T-helper 1 cell (primary cell): ENCODE data around the gene ARHGEF17.
A peak's percentile ranks its signal among the peaks of the same experiment; 100 is the strongest.

Source experiments
- DNase-seq, 5 donors: peaks; one replicate each; pipeline ENCODE4 v3.0.0-alpha.2; 2012 to 2020

The ARHGEF17 gene

DNA sequence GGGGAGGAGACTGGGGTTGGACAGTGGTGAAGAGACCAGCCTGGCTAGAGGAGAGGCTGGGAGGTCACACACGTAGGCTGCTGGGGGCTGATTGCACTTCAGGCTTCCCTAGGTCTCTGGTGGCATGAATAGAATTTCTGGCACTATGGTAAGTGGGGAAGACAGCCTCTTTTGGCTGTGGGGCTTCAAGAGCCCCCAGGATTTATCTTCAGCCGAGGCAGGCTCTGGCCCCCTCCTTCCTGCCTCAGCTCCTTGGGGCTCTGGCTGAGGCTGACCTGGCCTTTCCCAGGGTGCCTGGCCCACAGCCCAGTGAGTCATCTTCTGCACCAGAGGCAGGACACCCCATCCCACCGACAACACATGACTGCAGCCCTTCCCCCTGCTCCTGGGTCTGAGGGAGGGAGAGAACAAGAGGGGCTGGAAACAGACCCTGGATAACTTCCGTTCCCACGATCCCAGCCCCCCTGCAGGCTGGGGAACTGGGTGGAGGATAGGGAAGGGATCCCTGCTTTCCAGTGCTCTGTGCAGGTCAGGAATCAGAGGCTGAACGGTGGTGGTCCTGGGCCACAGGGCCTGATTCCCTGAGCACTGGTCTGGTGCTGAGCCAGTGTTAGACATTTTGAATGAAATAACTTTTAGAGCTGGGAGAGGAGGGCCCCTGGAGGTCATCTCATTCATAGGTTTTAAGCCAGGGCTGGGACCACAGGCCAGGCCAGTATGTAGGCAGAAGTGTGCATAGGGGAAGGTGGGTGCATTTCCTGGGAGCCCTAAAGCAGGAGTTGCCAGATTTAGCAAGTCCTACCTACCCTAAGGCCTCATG lies 26.5 kb downstream of the ARHGEF17 start:
- no peak for DNase-seq

DNA sequence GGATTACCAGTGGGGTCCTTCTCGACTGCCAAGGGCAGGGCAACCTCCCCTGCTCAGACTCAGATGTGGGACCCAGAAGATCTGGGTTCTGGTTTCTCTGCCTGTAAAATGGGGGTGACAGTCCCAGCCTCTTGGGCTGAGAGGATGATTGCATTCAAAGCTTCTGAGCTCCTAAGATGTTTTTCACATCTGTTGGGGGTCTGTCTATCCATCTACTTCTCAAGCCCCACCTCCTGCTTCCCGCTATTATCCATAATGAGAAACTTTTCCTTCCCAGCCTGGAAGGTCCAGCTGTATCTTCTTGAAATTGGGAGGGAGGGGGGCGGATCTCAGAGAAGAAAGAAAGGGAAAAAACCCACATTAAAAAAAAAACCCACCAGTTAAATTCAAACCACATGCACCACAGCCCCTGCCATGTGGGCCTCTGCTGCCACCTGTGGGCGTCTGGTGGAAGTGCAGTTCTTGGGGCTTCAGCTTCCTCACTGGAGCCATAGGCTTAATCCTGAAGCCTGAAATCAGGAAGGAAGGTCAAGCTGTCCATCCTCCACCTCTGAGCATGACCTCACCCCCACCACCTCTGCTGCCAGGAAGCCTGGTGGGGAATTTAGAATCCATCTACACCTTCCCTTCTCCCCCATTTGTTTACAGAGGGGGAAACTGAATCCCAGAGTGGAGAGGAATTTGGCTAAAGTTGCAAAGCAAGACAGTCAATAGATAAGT lies 27.3 kb downstream of the ARHGEF17 start:
- DNase-seq, result peak; percentile 49 to 76 (median 62)

DNA sequence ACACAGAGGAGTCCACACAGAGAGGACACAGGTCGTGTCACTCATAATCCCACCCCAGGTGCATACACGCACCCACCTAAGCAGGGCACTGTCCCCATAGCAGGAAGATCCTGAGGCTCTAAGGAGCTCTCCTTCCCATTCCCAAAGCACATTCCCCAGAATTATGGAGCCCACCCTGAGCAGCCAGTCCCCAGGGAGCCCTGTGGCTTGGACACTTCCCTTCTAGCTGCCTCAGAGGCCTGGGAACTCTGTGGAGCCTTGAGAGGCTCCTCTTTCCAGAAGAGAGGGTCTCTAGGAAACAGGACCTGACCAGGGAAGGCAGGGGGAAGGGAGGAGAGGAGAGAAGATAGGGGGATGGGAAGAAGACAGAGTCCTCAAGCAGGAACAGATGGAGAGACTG lies 29.8 kb downstream of the ARHGEF17 start:
- DNase-seq, result no peak

DNA sequence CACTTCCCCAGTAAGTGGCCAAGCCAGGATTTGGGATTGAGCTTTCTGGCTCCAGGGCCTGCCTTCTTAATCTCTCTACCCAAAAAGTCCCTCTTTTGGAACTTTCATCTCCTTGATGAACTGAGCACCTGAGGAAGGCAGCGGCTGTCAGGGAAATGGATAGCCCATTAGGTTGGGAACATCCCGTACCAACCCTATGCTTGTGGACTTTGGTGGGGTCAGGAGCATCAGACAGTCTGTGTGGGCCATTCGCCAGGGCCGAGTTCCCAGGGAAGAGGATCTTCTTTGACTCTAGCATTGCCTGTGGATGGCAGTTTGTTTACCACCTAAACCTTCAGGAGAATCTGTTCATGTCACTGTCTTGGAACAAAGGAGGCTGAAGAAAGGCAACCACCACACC lies 30.2 kb downstream of the ARHGEF17 start:
- no peak for DNase-seq

DNA sequence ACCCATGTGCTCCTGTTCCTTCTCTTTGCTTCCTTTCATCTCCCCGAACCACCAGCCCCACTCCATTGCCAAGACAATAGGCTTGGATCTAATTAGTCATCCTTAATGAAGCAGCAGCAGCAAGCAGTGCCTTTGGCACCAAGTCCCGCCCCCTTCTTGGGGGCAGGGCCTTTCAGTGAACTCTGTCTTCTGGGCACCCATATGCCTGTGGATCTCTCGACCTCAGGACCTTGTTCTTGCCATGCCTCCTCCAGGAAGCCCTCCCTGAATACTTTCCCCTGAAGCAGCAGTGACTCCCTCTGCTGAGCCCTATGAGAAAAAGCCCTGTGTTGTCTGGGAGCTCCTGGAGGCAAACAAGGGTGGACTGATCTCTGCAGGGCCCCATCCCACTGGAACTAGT lies 32.1 kb downstream of the ARHGEF17 start:
- DNase-seq, result no peak

DNA sequence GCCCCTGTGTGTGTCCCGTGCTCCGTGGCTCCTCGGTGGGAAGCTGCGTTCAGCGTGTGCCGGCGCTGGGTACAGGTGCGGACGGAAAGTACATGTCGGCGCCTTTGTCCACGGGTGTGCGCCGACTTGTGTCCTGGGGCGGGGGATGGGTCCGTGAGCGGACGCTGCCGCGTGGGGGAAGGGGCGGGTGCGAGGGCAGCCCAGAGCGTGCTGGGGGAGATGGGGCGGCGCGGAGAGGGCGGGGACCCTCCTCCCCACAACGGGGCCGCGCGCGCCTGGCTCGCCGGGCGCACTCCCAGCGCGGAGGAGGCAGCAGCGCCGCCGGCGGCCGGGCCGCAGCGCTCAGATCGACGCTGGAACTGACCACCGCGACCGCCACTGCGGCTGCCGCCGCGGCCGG lies 34.6 kb downstream of the ARHGEF17 start:
- DNase-seq, result no peak

DNA sequence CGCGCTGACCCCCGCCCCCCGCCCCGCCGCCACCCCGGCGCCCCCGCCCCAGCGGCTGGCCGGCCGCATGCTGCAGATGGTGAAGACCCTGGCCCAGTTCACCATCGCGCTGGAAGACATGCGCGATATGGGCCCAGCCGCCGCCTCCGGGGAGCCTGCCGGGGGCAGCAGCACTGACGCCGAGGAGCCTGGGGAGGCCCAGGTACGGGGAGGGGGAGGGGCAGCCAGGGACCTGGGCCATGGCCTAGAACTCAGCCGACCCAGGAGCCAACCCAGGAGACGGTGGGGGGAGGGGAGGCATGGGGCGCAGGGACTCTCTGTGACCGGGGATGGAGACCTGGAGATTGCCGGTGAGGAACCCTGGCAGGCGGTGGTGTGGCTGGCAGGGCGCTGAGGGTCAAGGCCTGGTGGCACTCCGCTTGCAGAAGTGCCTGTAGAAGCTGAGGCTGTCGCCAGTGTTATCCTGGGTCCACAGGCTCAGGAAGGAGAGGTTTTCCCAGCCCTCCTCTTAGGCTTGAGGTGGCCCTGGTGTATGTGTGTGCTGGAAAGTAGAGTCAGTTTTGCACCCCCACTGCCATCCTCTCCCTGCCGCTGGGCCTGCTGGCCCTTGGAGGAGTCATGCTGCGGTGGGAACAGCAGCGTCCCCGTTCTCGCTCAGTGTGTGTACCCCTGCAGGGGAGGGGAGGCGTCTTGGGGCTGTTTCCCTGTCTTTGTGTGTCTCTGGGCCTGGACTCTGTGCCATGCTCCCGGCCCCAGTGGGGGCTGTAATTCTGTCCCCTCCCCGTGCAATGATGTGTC lies 35.2 kb downstream of the ARHGEF17 start:
- DNase-seq, result no peak

DNA sequence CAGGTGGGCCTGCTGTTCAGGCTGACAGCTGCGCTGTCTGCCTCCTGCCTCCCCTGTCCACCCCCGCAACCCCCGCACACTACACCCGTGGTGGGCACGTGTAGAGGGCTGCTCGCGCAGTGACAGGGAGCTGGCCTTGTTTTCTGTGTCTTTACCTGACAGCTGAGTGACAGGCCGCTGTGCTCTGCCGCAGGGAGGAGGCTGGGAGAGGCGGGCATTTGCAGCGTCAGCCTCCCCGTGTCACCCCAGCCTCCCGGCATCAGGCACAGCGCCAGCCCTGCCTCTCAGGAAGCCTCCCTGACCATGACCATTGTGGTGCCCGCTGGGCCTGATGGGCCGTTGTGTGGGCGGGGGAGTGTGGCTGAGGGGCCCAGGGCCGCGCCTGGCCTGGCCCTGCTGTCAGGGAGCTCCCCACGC lies 36.1 kb downstream of the ARHGEF17 start:
- no peak for DNase-seq

DNA sequence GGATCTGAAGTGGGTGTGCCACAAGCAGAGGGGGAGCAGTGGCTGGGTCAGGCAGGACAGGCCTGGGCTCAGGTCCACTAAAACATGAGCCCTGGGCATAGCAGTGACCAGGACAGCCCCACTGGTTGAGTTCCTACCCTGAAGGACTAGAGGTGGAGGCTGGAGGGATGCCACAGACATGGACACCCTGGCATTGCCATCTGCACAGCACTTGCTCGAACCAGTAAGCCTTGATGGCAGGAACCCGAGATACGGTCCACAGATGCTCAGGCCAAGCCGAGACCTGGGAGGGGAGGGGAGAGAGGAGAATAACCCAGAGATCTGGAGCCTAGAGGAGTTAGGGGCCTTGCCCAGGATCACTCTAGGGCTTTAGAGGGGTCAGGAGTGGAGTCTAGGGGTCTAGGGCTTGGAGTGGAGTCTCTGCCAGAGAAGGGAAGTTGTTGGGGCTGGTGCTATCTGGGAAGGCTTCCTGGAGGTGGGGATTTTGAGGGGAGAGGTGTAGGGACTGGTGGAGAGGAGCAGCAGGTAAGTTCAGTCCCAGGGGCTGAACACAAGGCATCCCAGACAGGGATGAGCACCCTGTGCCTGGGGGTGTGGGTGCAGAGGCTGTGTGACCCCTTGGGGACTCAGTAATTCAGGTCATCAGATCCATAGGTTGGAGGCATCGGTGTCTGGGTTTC lies 37.5 kb downstream of the ARHGEF17 start:
- DNase-seq, result no peak

DNA sequence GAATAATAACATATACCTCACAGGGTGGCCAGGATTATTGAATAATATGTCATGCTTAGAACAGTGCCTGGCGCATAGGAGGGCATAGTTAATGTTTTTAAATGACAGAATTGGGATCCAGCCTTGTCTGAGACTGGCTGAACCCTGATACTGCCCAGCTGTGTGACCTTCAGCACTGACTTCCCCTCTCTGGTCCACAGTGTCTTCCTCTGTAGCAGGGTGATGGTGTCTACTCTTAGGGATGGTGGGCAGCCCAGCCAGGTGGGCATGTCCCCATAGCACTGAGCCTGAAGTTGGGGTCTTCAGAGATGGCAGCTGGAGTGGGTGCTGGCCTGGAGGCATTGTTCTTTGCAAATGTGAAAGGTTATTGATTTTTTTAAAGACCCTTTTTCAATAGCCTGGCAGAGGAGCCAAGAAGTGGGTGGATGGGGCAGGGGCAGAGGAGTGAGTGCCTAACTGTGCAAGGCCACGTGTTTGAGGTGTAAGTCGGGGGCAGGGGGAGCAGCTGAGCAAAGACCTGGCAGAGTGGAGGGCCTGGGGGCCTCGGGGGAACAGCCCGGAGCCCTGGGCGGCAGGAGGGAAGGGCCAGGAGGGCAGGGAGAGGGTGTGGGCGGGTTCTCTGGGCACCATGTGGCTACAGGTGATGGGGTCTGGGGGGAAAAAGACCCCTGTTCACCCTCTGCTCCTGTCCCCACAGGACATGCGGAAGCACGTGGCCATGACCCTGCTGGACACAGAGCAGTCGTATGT lies 38.3 kb downstream of the ARHGEF17 start:
- DNase-seq, result no peak

DNA sequence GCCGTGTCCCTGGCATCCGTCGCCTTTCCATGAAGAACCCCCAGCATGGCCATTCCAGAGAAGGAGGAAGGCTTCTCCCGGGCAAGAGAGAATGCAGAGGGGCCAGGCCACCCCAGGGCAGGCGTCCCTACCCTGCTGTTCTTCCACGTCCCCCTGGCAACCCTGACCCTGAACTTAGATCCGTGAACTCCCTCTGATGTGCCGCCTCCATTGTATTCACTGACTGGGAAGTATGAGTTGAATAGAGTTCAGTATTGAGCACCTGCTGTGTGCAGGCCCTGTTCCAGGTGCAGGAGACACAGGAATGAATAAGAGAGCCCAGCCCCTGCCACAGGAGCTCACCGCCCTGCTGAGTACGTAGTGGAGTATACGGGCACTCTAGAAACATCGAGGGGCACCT lies 39.0 kb downstream of the ARHGEF17 start:
- DNase-seq, result no peak

DNA sequence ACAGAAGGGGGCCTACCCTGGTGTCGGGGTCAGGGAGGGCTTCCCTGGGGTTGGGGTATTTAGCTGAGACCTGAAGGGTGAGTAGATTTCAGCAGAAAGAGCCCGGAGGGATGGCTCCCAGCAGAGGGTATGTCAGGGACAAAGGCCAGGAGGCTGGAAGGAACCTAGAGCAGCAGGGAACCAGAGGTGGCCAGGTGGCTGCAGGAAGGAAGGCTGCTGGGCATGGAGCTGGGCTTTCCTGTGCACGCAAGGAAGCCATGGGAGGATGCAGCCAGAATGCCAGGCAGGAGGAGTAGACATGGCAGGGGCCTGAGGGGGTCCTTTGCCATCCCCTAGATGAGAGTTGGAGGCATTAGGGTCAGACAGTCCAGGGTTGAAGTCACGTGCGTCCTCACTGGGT lies 40.8 kb downstream of the ARHGEF17 start:
- DNase-seq, result no peak

DNA sequence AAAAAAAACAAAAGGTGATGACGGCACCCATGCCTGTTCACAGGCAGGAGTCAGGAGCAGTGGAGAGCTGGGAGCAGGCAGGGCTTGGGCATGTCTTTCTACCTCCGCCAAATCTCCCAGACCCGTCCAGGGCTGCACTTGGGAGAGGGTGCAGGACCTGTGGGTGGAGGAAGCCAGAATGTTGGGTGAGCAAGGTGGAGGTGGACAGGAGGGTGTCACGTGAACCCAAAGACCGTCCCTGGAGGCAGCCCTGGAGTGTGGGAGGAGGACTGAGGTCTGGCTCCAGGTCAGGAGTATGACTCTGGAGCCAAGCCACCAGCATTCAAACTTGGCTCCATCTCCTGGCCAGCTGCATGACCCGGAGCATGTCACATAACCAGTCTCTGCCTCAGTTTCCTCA lies 41.6 kb downstream of the ARHGEF17 start:
- DNase-seq, result no peak

DNA sequence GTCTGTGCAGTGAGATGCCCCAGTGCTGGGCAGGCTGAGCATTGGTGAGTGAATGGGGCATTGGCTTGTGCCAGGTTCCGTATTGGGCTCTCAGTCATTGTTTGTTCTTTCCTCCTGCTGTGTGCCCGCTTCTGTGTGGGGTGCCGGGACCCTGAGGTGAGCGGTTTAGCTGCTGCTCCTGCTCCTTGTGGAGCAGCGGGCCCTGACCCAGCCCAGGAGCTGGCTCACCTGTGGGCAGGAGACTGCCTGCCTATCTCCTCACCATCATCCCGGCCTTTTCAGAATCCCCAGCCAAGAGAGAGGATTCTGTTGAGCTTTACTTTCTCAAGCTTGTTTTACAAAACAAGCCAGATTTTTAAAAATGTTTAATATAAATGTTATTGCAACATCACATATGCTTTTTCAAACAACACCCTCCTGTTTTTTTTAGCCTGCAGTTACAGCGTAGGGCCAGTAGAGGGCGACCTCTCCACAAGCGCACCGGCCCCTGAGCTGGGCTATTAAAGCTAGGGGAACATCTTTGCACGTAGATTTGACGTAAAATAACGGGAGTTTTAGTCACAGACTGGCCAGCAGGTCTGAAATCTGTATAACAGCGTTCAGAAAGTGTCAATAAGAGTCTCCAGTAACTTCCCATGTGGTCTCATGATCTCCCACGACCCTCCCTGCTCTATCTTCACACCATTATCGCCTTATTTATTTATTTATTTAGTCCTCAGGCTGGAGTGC lies 43.0 kb downstream of the ARHGEF17 start:
- DNase-seq, result peak; percentile 22 to 70 (median 45)

DNA sequence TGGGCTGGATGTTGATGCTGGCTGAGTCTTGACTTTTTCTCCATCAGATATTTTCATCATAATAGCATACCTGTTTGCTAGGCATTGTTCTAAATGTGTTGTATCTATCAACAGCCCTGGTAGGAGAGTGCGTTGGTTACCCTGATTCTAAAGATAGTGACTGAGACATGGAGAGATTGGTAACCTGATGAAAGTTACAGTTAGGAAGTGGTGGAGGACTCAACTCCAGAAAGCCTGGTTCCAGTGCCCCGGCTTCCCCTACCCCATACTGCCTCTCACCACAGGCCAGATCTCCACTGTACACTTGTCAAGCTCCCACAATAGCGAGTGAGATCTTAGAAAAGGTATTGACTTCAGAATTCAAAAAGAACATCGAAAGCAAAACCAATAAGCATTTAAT lies 45.3 kb downstream of the ARHGEF17 start:
- DNase-seq, result peak in 1 of 5 donors; percentile 72

DNA sequence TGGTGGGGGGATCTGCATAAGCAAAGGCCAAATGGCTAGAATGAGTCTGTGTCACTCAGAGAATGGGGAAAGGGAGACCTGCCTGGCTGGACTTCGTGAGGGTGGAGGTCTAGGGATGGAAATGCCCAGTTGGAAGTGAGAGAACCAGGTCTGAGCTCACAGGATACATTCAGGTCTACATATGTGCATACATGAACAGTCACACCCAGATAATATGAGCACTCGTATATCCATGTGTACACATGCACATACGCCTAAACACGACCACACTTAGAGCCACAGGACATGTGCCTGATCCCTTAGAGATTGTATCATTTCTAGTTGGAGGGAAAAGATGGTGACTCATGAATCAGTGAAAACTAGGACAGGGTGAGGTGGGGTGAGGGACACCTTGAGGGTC lies 47.0 kb downstream of the ARHGEF17 start:
- DNase-seq, result no peak

DNA sequence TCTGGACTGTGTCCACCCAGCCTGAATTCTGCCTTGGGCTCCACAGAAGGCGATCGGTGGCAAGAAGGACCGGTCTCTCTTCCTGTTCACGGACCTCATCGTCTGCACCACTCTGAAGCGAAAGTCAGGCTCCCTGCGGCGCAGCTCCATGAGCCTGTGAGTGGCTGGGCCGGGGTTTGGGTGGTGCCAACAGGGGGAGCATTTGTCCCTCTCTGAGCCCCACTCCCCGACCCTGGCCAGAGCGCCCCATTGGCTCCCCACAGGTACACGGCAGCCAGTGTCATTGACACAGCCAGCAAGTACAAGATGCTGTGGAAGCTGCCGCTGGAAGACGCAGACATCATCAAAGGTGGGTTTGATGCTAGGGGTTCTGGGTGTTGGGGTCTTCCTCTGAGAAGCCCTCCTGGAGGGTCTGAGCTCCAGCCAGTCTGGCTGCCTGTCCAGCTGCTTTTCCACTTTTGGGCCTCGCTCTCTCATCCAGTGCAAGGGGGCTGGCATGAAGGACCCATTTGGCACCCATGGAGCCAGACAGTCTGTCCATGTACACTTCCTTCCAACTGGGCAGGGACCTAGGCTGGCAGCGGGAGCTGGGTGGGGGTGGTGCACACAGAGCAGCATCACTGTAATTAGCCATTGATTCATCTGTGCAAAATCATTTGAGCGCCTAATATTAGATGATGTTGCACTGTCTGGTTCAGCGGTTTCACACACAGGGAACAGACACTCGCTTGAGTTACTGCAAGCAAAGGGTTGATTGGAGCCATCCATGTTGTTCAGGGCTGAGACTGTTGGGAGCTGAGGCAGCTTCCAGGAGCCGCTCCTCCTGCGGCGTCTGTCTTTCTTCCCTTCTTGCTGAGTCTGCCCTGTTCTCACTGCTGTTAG lies 49.1 kb downstream of the ARHGEF17 start:
- DNase-seq, result no peak

DNA sequence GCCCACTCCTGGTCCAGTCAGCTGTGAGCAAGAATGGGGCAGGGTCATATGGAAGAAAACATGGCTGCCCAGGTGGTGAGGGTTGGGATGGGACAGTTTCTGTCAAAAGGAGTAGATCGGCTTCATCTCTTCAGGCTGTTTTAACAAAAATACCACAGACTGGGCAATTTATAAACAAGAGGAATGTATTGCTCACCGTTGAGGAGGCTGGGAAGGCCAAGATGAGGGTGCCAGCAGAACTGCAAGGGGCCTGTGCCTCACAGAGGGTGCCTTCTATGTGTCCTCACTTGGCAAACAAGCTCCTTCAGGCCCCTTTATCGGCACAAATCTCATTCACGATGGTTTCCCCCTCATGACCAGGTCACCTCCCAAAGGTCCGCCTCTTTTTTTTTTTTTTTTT lies 50.0 kb downstream of the ARHGEF17 start:
- DNase-seq, result no peak

DNA sequence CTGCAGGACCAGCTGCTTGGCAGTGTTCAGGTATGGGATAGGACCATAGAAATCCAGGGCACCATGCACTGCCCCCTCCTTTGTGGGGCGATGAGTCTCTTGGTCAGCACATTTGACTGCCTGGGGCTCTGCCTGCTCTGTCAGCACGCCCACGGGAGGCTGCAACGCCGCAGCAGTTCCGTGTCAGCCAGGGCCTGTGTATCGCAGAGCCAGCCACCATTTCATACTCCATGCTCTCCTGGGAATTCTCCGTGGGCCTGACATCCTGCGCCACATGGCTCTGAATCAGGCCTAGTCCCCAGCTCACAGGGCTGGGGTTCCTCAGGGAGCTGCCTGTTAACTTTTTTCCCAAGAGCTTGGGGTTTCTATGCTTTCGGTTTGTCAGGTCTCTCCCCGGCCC lies 51.3 kb downstream of the ARHGEF17 start:
- DNase-seq, result no peak
